ENCODE data around the gene FRAS1. TPM values are rescaled to one million over a fixed set of nuclear protein-coding genes. Genes with fewer than 3 reads are reported as not detected.

Gene FRAS1
- total RNA-seq, 4 donors from 2014 or later, result 3.1 to 11.4 (median 6.7) TPM

DNA sequence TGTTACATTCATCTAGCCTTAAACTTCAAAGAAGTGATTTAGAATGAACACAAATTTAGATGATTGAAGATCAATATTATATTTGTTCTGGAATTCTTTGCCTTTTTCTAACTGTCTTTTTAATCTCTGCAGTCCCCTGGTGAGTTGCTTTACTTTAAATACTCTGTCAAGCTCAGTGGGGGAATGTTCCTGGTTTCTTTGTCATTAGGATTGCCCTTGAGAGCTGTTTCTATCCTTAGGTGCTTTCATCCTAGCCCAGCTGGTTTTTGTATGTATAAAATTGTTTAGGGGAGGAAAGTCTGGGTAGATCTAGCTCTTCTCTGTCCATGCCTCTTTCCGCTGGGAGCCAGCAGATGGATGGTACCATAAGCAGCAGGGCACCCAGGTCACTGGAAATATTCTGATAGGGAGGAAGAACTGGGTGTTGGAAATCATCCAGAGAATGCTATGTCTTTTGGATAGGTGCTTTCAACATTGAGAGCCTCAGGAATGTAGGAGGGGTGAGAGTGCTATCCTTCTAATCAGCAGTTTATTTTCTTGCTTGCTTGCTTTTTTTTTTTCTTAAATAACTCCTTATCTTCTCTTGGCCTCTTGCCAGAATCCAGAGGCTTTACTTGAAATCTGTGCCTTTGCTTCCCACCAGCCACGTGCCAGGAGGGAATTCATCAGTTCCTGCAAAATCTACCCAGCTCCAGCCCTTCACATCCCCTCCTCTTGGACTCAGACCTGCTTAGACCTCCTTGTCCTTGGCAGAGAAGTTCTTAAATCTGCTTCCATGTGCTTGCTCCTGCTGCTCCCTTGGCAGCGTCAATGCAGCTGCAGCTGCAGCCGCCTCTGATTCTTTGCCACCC lies 279.2 kb downstream of the FRAS1 start:
- H3K27me3 ChIP-seq, result no peaks in the 10 kb centered on the region
- H3K9me3 ChIP-seq, result no peaks in the 10 kb centered on the region
- DNase-seq, result no peak
- 50 to 57% methylated on average over 3 to 4 of the region's 4 CpGs for WGBS, 2 donors
- TF ChIP-seq, protein P1, sequence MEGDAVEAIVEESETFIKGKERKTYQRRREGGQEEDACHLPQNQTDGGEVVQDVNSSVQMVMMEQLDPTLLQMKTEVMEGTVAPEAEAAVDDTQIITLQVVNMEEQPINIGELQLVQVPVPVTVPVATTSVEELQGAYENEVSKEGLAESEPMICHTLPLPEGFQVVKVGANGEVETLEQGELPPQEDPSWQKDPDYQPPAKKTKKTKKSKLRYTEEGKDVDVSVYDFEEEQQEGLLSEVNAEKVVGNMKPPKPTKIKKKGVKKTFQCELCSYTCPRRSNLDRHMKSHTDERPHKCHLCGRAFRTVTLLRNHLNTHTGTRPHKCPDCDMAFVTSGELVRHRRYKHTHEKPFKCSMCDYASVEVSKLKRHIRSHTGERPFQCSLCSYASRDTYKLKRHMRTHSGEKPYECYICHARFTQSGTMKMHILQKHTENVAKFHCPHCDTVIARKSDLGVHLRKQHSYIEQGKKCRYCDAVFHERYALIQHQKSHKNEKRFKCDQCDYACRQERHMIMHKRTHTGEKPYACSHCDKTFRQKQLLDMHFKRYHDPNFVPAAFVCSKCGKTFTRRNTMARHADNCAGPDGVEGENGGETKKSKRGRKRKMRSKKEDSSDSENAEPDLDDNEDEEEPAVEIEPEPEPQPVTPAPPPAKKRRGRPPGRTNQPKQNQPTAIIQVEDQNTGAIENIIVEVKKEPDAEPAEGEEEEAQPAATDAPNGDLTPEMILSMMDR (IDR thresholded peaks at IDR 0.05), result no peak
- H3K27ac ChIP-seq, result no peak overlapping the region
- intact Hi-C loops (cut with DNase I), result no loop called here
- H3K4me1 ChIP-seq, result peaks cover 0 to 9% (median 0%) of the 10 kb centered on the region in 3 donors
- H3K36me3 ChIP-seq, result no peaks in the 10 kb centered on the region
- H3K4me3 ChIP-seq, result no peak overlapping the region

DNA sequence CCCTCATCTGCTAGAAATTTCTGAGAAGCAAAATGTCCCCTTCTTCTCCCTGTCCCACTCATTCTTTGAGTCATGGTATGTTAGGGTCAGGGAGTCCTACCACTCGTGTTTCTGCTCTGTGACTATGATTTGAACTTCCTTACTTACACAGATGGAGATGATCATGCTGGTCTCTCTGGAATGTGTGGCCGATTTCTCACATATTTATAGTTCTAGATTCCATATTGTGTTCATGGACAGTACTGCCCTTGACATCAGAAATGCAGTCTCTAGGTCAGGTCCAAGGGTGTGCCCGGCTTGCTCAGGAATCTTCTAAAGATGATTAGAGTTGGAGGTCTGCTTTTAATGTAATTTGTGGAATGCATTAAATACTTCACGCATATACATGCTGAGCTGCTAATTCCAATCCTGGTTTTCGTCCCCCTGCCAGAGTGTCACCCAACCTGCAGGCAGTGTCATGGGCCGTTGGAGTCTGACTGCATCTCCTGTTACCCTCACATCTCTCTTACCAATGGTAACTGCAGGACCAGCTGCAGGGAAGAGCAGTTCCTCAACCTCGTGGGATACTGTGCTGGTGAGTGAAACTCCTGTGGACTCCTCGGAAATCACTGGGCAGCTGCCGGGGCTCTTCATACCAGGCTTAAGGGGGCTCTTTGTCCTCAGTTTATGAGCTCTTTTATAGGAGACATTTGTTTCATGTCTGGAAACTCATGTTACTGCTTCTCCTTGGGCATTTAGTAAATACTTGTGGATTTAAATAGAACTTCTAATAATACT lies 280.3 kb downstream of the FRAS1 start:
- Histone ChIP-seq H3K36me3 (no peaks in the 10 kb centered on the region), H3K9me3 (no peaks in the 10 kb centered on the region), H3K4me3 (no peak overlapping the region), H3K27ac (no peak overlapping the region), H3K4me1 (peaks cover 0 to 9% (median 0%) of the 10 kb centered on the region in 3 donors), H3K27me3 (no peaks in the 10 kb centered on the region)
- TF ChIP-seq, protein P1 (IDR thresholded peaks at IDR 0.05), result no peak
- no peak for TF ChIP-seq POLR2A (IDR thresholded peaks at IDR 0.05)
- DNase-seq, result no peak
- intact Hi-C loops (cut with DNase I), result no loop called here
- WGBS, 2 donors, result 66 to 84% methylated on average over 9 of the region's 9 CpGs

- intact Hi-C loops (cut with DNase I), result no loop called here
- TF ChIP-seq, protein P1 (IDR thresholded peaks at IDR 0.05), result no peak
- TF ChIP-seq POLR2A (IDR thresholded peaks at IDR 0.05), result no peak
Observed at GRCh38 chr4:78342125-78342524, 285.0 kb downstream of the FRAS1 start.

GRCh38 chr4:78343682-78344081 lies 286.6 kb downstream of the FRAS1 start:
- H3K27ac ChIP-seq, result no peak overlapping the region
- H3K4me3 ChIP-seq, result no peak overlapping the region
- WGBS, 2 donors, result 85 to 96% methylated on average over 2 of the region's 3 CpGs
- intact Hi-C loops (cut with DNase I), result no loop called here
- no peaks in the 10 kb centered on the region for H3K9me3 ChIP-seq
- H3K36me3 ChIP-seq, result no peaks in the 10 kb centered on the region
- no peaks in the 10 kb centered on the region for H3K27me3 ChIP-seq
- TF ChIP-seq, protein P1 (IDR thresholded peaks at IDR 0.05), result no peak
- no peak for TF ChIP-seq POLR2A (IDR thresholded peaks at IDR 0.05)
- no peak for DNase-seq
- H3K4me1 ChIP-seq, result no peaks in the 10 kb centered on the region

More at GRCh38 chr4:78342125-78342524, 285.0 kb downstream of the FRAS1 start:
- Histone ChIP-seq H3K36me3 (no peaks in the 10 kb centered on the region), H3K9me3 (no peaks in the 10 kb centered on the region), H3K4me1 (no peaks in the 10 kb centered on the region), H3K27me3 (no peaks in the 10 kb centered on the region), H3K27ac (no peak overlapping the region), H3K4me3 (no peak overlapping the region)
- 71 to 81% methylated on average over 5 of the region's 5 CpGs for WGBS, 2 donors
- no peak for DNase-seq

DNA sequence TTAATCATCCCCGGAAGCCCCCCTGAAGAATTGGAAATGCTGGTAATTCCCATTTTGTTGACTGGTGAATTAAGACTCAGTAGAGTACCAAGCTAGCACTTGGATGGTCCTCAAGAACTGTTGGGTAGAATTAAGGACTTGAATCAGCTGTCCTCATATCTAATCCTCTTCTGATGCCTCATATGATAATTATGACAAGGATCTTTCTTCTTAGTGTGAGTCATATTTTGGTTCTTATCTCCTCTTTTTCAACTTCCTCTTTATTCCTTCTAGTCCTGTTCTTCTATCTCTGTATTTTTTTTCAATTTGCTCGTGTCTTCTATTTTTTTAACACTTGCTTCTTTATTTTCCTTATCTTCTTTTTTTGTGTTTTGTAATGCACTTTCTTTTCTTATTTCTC lies 288.1 kb downstream of the FRAS1 start:
- no peak overlapping the region for H3K4me3 ChIP-seq
- H3K4me1 ChIP-seq, result no peaks in the 10 kb centered on the region
- no peaks in the 10 kb centered on the region for H3K27me3 ChIP-seq
- no peaks in the 10 kb centered on the region for H3K9me3 ChIP-seq
- DNase-seq, result no peak
- H3K27ac ChIP-seq, result no peak overlapping the region
- no peak for TF ChIP-seq POLR2A (IDR thresholded peaks at IDR 0.05)
- TF ChIP-seq, protein P1 (IDR thresholded peaks at IDR 0.05), result no peak
- no peaks in the 10 kb centered on the region for H3K36me3 ChIP-seq
- 69 to 72% methylated on average over 2 of the region's 2 CpGs for WGBS, 2 donors
- intact Hi-C loops (cut with DNase I), result no loop called here
